GDM1 (cell line): ENCODE results near the gene TEX261.
"Not testable (repeated sequence)": the region's sequence is repeated elsewhere in the genome, so short reads cannot be mapped to it uniquely, and the experiment has no call there.

Source experiments
- DNase-seq: peaks from one replicate; lab custom pipeline; 2025; lab: John Stamatoyannopoulos, UW

Gene TEX261

GRCh38 chr2:70994699-70995425, at the start of gene TEX261:
TSS of gene TEX261 (minus strand) at chr2:70994873. CDS start at chr2:70994757, 116 bp downstream.
- peak; percentile 88 for DNase-seq

DNA sequence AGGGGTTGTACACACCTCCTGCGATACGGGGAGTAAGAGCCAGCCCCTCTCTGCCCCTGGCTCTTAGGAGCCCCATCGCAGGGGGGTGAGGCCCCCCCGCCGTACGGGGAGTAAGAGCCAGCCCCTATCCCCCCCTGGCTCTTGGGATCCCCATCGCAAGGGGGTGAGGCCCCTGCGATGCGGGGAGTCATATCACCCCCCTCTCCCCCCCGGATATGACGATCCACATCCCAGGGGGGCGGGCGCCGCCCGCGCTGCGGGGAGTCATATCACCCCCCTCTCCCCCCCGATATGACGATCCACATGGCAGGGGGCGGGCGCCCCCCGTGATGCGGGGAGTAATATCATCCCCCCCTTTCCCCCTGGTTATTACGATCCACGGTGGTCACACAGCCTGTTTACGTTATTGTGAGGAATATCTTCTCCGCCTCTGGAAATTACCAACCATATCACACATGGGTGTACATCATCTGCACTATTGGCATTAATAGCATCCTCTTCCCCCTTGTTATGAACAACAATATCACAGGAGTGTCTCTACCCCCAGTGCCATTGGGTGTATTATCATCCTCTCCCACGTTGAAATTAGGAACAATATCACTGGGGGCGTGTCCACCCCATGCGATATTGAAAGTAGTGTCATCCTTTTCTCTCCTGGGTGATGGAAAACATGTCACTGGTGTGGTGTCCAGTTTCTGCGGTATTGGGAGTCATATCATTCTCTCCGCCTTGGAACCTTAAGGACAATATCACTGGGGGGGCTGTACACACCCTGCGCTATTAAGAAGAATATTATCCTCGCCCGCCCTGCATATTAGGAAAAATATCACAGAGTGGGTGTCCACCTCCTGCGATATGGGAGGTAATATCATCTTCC, 49.1 kb upstream of the TEX261 start:
- no peak for DNase-seq

GRCh38 chr2:71042287-71042686, 47.6 kb upstream of the TEX261 start:
- no peak for DNase-seq

- DNase-seq, result not testable (repeated sequence)
Observed at GRCh38 chr2:71036296-71036695, 41.6 kb upstream of the TEX261 start.

- not testable (repeated sequence) for DNase-seq
Observed at GRCh38 chr2:71023553-71024243, 29.0 kb upstream of the TEX261 start.

DNA sequence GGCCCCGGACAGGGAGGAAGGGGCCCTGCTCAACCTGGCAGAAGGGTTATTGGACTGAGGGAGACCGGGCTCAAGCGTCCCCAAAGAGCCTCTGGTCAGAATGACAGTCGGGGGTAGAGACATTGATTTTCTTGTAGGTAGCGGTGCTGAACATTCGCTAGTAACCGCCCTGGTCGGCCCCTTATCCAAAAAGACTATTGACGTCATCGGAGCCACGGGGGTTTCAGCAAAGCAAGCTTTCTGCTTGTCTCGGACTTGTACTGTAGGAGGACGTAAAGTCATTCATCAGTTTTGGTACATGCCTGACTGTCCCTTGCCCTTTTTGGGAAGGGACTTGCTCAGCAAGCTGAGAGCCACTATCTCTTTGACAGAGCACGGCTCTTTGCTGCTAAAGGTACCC, 26.7 kb upstream of the TEX261 start:
- not testable (repeated sequence) for DNase-seq

- not testable (repeated sequence) for DNase-seq
Observed at GRCh38 chr2:71019989-71020388, 25.3 kb upstream of the TEX261 start.

- DNase-seq, result no peak
Observed at GRCh38 chr2:71018625-71019024, 24.0 kb upstream of the TEX261 start.

- not testable (repeated sequence) for DNase-seq
Observed at GRCh38 chr2:71011786-71012185, 17.1 kb upstream of the TEX261 start.

DNA sequence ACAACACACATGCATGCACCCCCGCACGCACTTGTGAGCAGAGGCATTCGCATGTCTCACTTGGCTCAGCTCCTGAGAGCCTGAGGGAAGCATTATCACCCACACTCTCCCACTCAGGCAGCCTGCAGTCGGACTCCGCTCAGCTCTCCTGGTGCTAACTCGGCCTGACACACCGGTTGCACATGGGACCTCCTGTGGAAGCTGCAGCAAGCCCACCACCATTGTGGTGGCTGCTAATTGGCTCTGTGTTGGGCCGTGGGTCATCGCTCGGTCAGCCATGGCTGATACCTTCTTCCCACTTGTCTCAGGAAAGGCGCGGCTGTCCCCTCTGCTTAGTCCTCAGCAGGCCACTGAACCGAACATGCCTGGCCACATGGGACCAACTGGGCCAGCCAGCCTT, 13.7 kb upstream of the TEX261 start:
- no peak for DNase-seq

DNA sequence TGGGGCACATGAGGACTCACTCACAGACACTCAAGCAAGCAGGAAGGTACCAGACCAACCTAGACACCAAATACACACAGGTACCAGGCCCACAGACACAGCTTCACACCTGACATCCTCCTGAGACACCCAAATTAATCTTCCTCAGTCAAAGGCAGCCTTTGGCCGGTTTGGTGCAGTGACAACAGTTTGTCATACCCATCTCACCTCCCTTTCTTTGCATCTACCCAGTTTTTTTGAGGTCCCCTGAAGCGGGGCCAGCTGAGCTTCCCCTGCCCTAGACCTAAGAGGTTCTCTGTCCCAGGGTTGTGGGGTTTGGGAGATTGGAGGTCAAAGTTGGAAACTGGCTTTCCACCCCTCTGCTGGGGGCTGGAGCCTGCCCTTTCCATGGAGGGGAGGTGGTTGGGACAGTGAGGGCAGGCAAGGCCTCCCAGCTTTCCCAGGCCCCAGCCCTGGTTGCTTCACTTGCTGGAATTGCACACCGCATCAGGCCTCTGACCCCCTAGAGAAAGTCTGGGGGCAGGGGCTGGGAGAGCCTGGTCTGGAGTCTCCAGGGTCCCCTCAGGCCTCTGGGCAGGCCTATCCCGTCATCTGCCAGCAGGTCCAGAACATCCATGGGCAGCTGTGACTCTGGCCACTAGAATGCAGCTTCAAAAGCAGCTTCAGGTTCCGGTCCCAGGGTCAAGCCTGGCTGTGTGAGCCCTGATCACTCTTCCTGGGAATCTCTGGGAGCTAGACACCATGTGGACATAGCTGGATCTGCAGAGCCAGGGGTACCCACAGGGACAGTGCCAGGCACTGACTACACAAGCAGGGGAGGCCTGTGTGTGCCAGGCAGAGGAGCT, 12.5 kb upstream of the TEX261 start:
- no peak for DNase-seq

DNA sequence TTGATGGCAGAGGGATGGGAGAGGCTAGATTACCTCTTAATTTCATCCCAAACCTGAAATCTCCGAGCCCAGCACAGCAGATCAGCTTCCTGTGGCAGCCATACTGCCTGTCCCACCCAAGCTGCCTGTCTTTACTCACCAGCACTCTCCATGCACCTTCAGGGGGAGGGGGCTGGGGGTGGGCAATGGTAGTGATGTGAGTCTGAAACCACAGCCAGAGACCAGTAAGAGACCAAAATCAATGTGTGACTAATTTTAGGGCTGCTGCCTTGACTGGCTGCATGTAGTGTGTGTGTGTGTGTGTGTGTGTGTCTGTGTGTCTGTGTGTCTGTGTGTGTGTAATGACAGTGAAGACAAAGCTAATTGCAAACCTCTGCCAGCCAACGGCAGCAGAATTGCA, 11.7 kb upstream of the TEX261 start:
- no peak for DNase-seq

GRCh38 chr2:71005271-71006202, 10.9 kb upstream of the TEX261 start:
- no peak for DNase-seq

GRCh38 chr2:71004857-71005256, 10.2 kb upstream of the TEX261 start:
- no peak for DNase-seq

DNA sequence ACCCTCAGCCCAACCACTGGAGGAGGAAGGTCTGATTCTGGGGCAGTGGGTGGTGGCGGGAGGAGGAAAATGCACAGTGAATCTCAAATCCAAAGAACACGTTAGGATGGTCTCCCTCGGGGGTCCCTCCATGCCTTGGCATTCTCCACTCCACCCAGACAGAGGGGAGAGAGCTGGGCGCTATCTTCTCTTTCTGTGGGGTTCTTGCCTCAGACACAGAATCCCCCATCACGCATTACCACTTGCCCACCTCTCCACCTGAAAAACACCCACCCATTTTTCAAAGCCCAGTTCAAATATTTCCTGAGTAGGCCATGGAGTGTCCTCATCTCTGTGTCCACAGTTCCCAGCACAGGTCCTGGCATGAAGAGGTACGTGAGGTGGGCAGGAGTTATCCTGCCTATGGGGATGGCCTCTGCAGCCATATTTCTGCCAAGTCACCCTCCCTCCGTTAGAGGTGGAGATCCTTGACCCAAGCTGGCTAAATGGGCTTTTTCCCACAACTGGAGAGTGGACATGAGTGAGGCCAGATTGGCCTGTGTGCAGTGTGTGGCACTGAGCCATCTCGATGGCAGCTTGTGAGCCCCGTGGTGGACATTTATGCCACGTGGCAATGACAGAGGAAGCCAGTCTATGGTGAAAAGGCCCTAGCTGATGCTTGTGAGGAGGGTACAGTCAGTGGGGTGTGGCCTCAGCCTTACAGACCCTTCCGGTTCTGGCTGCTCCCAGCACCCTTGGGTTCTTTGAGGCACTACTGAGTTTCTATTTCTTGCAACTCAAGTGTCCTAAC, 9.5 kb upstream of the TEX261 start:
- DNase-seq, result no peak

DNA sequence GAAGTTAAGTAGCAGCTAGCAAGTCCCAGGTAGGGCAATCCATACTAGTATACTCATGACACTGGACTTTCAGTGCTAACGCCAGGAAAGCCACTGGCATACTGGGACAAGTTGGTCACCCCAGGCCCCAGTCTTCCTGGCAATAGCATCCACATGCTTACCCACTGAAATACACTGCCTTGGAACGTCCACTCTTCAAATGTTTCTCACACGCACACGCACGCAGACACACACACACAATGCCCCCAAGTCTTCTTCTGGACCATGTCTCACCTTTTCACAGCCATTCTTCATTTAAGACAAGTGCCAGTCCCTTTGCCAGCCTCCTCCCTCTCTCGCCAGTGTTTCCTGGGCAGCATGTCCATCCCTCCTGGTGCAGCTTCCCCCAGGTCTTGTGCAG, 8.7 kb upstream of the TEX261 start:
- DNase-seq, result no peak

DNA sequence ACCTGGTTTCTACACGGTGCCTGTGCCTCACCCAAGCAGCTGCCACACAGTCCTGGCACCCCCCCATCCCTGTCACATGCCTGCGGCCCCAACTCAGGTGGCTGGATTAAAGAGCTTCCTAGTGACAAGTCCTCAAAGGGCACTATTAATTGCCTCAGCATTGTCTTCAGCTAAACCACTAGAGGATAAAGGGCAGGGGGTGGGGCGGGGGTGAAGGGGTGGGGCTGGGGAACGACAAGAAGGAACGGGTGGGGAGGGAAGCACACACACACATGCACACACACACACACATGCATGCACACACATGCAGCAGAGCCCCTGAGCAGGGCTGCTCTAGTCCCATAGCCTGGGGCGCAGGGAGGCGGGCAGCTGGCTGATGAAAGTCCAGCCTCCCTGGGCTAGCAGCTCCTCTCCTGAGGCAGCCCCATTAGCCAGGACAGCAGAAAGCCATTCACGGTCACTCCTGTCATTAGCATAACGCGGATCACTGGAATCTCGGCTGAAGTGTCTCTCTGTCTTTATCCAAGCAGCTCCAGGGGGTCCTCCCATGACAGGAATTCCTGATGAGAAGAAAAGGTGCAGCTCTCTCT, 7.4 kb upstream of the TEX261 start:
- no peak for DNase-seq

- no peak for DNase-seq
Observed at GRCh38 chr2:71001592-71001927, 6.9 kb upstream of the TEX261 start.

DNA sequence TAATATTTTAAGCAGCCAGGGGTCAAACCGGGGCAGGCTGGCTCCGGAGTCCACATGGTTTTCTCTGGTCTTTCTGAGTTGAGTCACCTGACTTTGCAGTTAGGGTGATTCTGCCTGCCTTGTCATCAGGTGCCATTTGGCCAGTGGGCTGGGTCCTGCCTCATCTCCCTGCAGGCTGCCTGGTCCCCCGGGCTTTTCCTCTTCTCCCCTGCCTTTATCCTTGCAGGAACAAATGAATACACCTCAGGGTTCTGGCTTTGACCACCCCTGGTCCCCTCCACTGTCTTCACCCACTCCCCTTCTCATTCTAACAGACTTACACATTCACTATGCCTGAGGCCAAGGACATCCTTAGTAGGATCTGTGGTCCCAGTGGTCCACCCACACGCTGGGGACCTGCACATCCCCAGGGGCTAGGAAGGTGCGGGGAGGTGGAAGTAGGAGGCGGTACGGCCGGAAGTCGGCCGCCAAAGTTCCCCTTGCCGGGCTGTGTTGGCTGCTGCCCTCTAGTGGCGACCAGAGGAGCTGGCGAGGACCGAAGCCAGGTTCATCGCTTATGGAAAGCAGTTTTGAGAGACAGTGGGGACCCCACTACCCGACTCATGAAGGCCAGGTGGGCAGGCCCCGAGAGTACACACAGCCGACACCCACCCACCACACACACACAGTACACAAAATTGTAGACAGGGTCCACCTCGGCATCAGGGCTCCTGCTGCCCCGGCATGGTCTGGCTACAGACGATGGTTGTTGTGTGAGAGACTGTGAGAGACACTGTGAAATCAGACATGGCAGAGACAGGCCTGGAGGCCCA, 6.3 kb upstream of the TEX261 start:
- DNase-seq, result peak; percentile 56
